HEK293 (cell line): ENCODE measurements around the gene DENND5A.

Source experiments
- CTCF ChIA-PET: fragments of 350-600 bp; formaldehyde crosslinking; extraction: SDS; loops from one replicate; lab custom pipeline; 2021; ENCODE audit warnings: antibody characterized with exemption; lab: Yijun Ruan, JAX
- POLR2A ChIA-PET: fragments of 300-600 bp; formaldehyde crosslinking; extraction: SDS; loops from one replicate; lab custom pipeline; 2020; ENCODE audit warnings: antibody characterized with exemption, inconsistent platforms; lab: Yijun Ruan, JAX
- H3K27ac ChIP-seq: fragments of 200-500 bp; sonication (Bioruptor generic); 2 replicates; pipeline ENCODE4 v1.5.1; 2014; ENCODE audit warnings: low read depth, low read length, control low read depth, inconsistent platforms; ENCODE audit errors: extremely low read depth
- H3K36me3 ChIP-seq, 2 experiments: fragments of 200-500 bp in 1 of 2; sonication (Bioruptor generic) in 1 of 2; 1 replicate in 1 of 2; 2 replicates in 1 of 2; pipeline ENCODE4 v1.5.1; 2014 to 2017; ENCODE audit warnings: inconsistent platforms in 2 of 2, low read length in 2 of 2; ENCODE audit not compliant: control insufficient read depth in 2 of 2, insufficient read depth in 1 of 2
- H3K4me1 ChIP-seq: fragments of 200-500 bp; sonication (Bioruptor generic); 2 replicates; pipeline ENCODE4 v1.5.1; 2014; ENCODE audit warnings: mild to moderate bottlenecking, low read length, inconsistent platforms; ENCODE audit not compliant: control insufficient read depth, insufficient read depth
- H3K4me3 ChIP-seq: 2 replicates; pipeline ENCODE4 v1.5.1; 2011; ENCODE audit warnings: low read depth, mild to moderate bottlenecking, control low read depth, low read length, moderate library complexity
- H3K9me3 ChIP-seq: fragments of 200-500 bp; sonication (Bioruptor generic); 2 replicates; pipeline ENCODE4 v1.5.1; 2014; ENCODE audit warnings: low read depth, low read length, inconsistent platforms; ENCODE audit not compliant: control insufficient read depth, insufficient read depth
- CTCF ChIP-seq: fragments of 450-650 bp; formaldehyde crosslinking; IDR thresholded peaks from 2 replicates; pipeline ENCODE4 v1.5.1; 2016; ENCODE audit warnings: missing biosample characterization, missing genetic modification characterization
- OSR2 ChIP-seq: fragments of 450-650 bp; formaldehyde crosslinking; IDR thresholded peaks from 2 replicates; pipeline ENCODE4 v1.5.1; 2016; ENCODE audit warnings: missing biosample characterization, missing genetic modification characterization
- PATZ1 ChIP-seq: fragments of 450-650 bp; formaldehyde crosslinking; IDR thresholded peaks from 2 replicates; pipeline ENCODE4 v1.5.1; 2016; ENCODE audit warnings: missing biosample characterization, missing genetic modification characterization
- SP2 ChIP-seq: fragments of 450-650 bp; formaldehyde crosslinking; IDR thresholded peaks from 2 replicates; pipeline ENCODE4 v1.5.1; 2016; ENCODE audit warnings: missing biosample characterization, missing genetic modification characterization
- ZNF274 ChIP-seq, 2 experiments: fragments of 200-500 bp in 1 of 2; fragments of 450-650 bp in 1 of 2; sonication (Bioruptor generic) in 1 of 2; formaldehyde crosslinking in 1 of 2; IDR thresholded peaks; 2 replicates each; pipeline versions ENCODE4 v1.5.1 to v1.6.1; 2014 to 2016; ENCODE audit warnings: borderline replicate concordance in 1 of 2, inconsistent platforms in 1 of 2, low read length in 1 of 2, missing biosample characterization in 1 of 2, missing genetic modification characterization in 1 of 2
- ZNF423 ChIP-seq: fragments of 450-650 bp; formaldehyde crosslinking; IDR thresholded peaks from 2 replicates; pipeline ENCODE4 v1.5.1; 2016; ENCODE audit warnings: missing biosample characterization, missing genetic modification characterization
- ZNF529 ChIP-seq: fragments of 450-650 bp; formaldehyde crosslinking; IDR thresholded peaks from 2 replicates; pipeline ENCODE4 v1.5.1; 2017; ENCODE audit warnings: missing genetic modification characterization, missing biosample characterization; ENCODE audit not compliant: insufficient replicate concordance
- ZNF571 ChIP-seq: fragments of 450-650 bp; formaldehyde crosslinking; IDR thresholded peaks from 2 replicates; pipeline ENCODE4 v1.5.0; 2017; ENCODE audit warnings: missing biosample characterization, missing genetic modification characterization
- ZNF585B ChIP-seq: fragments of 450-650 bp; formaldehyde crosslinking; IDR thresholded peaks from 2 replicates; pipeline ENCODE4 v1.5.1; 2016; ENCODE audit warnings: missing biosample characterization, missing genetic modification characterization
- ZSCAN30 ChIP-seq: fragments of 450-650 bp; IDR thresholded peaks from 2 replicates; pipeline ENCODE4 v1.5.1; 2018; ENCODE audit warnings: missing biosample characterization, mild to moderate bottlenecking, missing genetic modification characterization, moderate library complexity
- TF ChIP-seq, protein P1 (sequence below): fragments of 450-650 bp; formaldehyde crosslinking; IDR thresholded peaks from 2 replicates; pipeline ENCODE4 v1.5.1; 2016; ENCODE audit warnings: missing biosample characterization, missing genetic modification characterization

DENND5A gene

DNA sequence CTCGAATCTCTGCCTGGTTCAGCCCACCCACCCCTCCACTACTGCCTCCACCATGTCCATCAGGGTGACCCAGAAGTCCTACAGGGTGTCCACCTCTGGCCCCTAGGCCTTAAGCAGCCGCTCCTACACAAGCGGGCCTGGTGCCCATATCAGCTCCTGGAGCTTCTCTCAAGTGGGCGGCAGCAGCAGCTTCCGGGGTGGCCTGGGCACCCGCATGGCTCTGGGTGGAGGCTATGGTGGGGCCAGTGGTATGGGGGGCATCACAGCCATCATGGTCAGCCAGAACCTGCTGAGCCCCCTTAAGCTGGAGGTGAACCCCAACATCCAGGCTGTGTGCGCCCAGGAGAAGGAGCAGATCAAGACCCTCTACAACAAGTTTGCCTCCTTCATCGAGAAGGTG lies 170.7 kb downstream of the DENND5A start:
- no peaks in the 10 kb centered on the region for H3K9me3 ChIP-seq
- H3K4me1 ChIP-seq, result no peaks in the 10 kb centered on the region
- ChIA-PET CTCF (interaction anchor here (0.6 to 2.3 kb wide), 2 partner anchors 12 to 14 kb away, joined by 3 to 8 read pairs; no protein-coding TSS in a partner anchor), POLR2A (no interaction called here)
- no peak overlapping the region for H3K27ac ChIP-seq
- no peaks in the 10 kb centered on the region for H3K36me3 ChIP-seq
- TF ChIP-seq ZNF274 (IDR thresholded peaks at IDR 0.05; ENCODE audit: low read length), result no peak
- no peak for TF ChIP-seq ZNF274 (tag by site-specific recombination; IDR thresholded peaks at IDR 0.05; ENCODE audit: borderline replicate concordance)
- no peak for TF ChIP-seq ZNF571 (tag by site-specific recombination)
- no peak for TF ChIP-seq ZSCAN30 (tag by site-specific recombination)
- no peak for TF ChIP-seq ZNF585B
- H3K4me3 ChIP-seq, result no peak overlapping the region

GRCh38 chr11:9092853-9093778 lies 172.0 kb downstream of the DENND5A start:
- TF ChIP-seq CTCF (tag by site-specific recombination) (0 out of 2 replicates have a peak, but pooled peaks have one; percentile 15), PATZ1 (no peak)
- ChIA-PET POLR2A (interaction anchor here (0.5 kb wide), 2 partner anchors 7 to 250 kb away, joined by 3 read pairs; no protein-coding TSS in a partner anchor), CTCF (interaction anchor here (0.6 to 1.7 kb wide), 10 partner anchors 10 to 984 kb away, joined by 3 to 7 read pairs (median 4); no protein-coding TSS in a partner anchor)
- H3K36me3 ChIP-seq, result no peaks in the 10 kb centered on the region
- H3K27ac ChIP-seq, result no peak overlapping the region
- H3K4me3 ChIP-seq, result no peak overlapping the region
- no peaks in the 10 kb centered on the region for H3K9me3 ChIP-seq
- H3K4me1 ChIP-seq, result no peaks in the 10 kb centered on the region

GRCh38 chr11:9092072-9092471 lies 173.1 kb downstream of the DENND5A start:
- CTCF ChIA-PET, result interaction anchor here (1.0 to 1.7 kb wide), 2 partner anchors 49 to 77 kb away, joined by 4 to 7 read pairs; no protein-coding TSS in a partner anchor
- H3K4me1 ChIP-seq, result no peaks in the 10 kb centered on the region

More at GRCh38 chr11:9092072-9092471, 173.1 kb downstream of the DENND5A start:
- Histone ChIP-seq H3K4me3 (no peak overlapping the region), H3K9me3 (no peaks in the 10 kb centered on the region), H3K36me3 (no peaks in the 10 kb centered on the region), H3K27ac (no peak overlapping the region)
- POLR2A ChIA-PET, result no interaction called here
- TF ChIP-seq, protein P1, sequence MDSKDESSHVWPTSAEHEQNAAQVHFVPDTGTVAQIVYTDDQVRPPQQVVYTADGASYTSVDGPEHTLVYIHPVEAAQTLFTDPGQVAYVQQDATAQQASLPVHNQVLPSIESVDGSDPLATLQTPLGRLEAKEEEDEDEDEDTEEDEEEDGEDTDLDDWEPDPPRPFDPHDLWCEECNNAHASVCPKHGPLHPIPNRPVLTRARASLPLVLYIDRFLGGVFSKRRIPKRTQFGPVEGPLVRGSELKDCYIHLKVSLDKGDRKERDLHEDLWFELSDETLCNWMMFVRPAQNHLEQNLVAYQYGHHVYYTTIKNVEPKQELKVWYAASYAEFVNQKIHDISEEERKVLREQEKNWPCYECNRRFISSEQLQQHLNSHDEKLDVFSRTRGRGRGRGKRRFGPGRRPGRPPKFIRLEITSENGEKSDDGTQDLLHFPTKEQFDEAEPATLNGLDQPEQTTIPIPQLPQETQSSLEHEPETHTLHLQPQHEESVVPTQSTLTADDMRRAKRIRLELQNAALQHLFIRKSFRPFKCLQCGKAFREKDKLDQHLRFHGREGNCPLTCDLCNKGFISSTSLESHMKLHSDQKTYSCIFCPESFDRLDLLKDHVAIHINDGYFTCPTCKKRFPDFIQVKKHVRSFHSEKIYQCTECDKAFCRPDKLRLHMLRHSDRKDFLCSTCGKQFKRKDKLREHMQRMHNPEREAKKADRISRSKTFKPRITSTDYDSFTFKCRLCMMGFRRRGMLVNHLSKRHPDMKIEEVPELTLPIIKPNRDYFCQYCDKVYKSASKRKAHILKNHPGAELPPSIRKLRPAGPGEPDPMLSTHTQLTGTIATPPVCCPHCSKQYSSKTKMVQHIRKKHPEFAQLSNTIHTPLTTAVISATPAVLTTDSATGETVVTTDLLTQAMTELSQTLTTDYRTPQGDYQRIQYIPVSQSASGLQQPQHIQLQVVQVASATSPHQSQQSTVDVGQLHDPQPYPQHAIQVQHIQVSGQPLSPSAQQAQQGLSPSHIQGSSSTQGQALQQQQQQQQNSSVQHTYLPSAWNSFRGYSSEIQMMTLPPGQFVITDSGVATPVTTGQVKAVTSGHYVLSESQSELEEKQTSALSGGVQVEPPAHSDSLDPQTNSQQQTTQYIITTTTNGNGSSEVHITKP (tag by site-specific recombination), result no peak
- TF ChIP-seq ZNF529 (tag by site-specific recombination) (no peak), OSR2 (no peak), SP2 (no peak), ZNF423 (tag by site-specific recombination) (no peak)
